ENCODE measurements around the gene CDC34. TPM values are rescaled to one million over a fixed set of nuclear protein-coding genes. Genes with fewer than 3 reads are reported as not detected.
A peak's percentile ranks its signal among the peaks of the same experiment; 100 is the strongest.

Gene CDC34
- total and polyA plus RNA-seq, 2 of the 8 experiments (the other 6 are each of a cell fraction or from before 2014, with no cell fraction given): 95.9 to 129 TPM

GRCh38 chr19:577439-578392 lies 46.2 kb downstream of the CDC34 start (continued):
- TF ChIP-seq CTCF (IDR thresholded peaks at IDR 0.05; ENCODE audit: control extremely low read depth in 1 of 3, insufficient read depth in 1 of 3, low read depth in 1 of 3, low read length in 3 of 3) (peak; percentile 25 to 50 (median 30); a peak in 3 of 4 replicates), POLR2AphosphoS5 (IDR thresholded peaks at IDR 0.05; ENCODE audit: low read depth, low read length) (no peak), BRCA1 (IDR thresholded peaks at IDR 0.05; ENCODE audit: low read depth, low read length) (no peak), HDAC6 (IDR thresholded peaks at IDR 0.05; ENCODE audit: low read depth, low read length) (no peak), MAFK (IDR thresholded peaks at IDR 0.05; ENCODE audit: low read depth, low read length) (no peak), PHF8 (conservative IDR thresholded peaks at IDR 0.05; ENCODE audit: low read depth, low read length) (no peak), RAD21 (IDR thresholded peaks at IDR 0.05 in 1 of 2, conservative IDR thresholded peaks at IDR 0.05 in 1 of 2; ENCODE audit: low read depth in 2 of 2, low read length in 2 of 2) (peak in 1 of 2 experiments; percentile 28; a peak in 2 of 4 replicates), ATF2 (IDR thresholded peaks at IDR 0.05; ENCODE audit: low read length) (no peak)

Data from H1 (cell line).